Gastroesophageal sphincter (tissue), 3 donors: ENCODE measurements around the gene CFAP73.

ENCODE experiments used
- EP300 ChIP-seq: sonication (generic); formaldehyde crosslinking; IDR thresholded peaks from one replicate; pipeline ENCODE4 v1.6.1; 2017; ENCODE audit warnings: antibody characterized with exemption, mild to moderate bottlenecking
- POLR2A ChIP-seq, 2 donors: fragments of 450-650 bp; IDR thresholded peaks; one replicate each; pipeline ENCODE4 v1.6.1; 2017; ENCODE audit warnings: antibody characterized with exemption in 2 of 2, mild to moderate bottlenecking in 2 of 2, moderate library complexity in 1 of 2
- TF ChIP-seq, protein P1 (sequence below), 4 experiments: fragments of 200-600 bp in 2 of 4; fragments of 450-650 bp in 2 of 4; sonication (generic) in 1 of 4; IDR thresholded peaks; one replicate each; pipeline ENCODE4 v1.5.1; 2017 to 2019; ENCODE audit warnings: antibody characterized with exemption in 4 of 4, mild to moderate bottlenecking in 2 of 4, moderate library complexity in 2 of 4

DNA sequence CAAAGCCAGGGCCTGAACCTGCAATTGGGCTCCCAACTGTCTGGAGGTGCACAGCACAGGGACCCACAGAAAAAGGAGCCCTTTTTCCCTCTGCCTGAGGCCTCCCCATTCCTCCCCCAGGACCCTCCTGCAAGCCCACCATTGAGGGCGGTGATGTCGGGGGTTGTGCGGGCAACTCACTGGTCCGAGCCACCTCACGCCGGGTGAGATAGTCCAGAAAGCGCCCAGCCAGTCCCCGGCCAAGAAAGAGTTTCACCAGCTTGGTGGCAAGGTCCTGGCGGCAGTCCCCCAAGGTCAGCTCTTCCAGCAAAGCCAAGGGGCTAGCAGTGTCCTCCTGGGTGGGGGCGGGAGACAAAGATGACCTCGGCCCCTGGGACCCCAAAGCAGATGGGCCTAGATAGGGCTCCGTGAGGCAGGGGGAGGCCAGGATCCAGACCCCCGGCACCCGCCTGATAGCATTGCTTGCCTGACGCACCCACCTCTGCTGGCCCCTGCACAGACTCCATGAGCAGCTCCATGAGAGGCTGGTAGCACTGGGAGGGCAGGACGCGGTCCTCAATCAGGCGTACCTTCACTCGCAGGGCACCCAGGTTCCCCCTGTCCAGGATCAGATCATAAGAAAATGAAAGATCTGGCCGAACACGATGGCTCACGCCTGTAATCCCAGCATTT, 33.9 kb upstream of the CFAP73 start:
- TF ChIP-seq POLR2A (IDR thresholded peaks at IDR 0.05) (no peak), EP300 (no peak)
- TF ChIP-seq, protein P1, sequence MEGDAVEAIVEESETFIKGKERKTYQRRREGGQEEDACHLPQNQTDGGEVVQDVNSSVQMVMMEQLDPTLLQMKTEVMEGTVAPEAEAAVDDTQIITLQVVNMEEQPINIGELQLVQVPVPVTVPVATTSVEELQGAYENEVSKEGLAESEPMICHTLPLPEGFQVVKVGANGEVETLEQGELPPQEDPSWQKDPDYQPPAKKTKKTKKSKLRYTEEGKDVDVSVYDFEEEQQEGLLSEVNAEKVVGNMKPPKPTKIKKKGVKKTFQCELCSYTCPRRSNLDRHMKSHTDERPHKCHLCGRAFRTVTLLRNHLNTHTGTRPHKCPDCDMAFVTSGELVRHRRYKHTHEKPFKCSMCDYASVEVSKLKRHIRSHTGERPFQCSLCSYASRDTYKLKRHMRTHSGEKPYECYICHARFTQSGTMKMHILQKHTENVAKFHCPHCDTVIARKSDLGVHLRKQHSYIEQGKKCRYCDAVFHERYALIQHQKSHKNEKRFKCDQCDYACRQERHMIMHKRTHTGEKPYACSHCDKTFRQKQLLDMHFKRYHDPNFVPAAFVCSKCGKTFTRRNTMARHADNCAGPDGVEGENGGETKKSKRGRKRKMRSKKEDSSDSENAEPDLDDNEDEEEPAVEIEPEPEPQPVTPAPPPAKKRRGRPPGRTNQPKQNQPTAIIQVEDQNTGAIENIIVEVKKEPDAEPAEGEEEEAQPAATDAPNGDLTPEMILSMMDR (IDR thresholded peaks at IDR 0.05): no peak
